IMR-90 (cell line): ENCODE measurements around the gene PARL.

Experiments
- BHLHE40 ChIP-seq: fragments of 150-350 bp; IDR thresholded peaks from 2 replicates; pipeline ENCODE4 v1.6.1; 2016; ENCODE audit warnings: mild to moderate bottlenecking, low read depth, low read length
- CEBPB ChIP-seq: IDR thresholded peaks from 2 replicates; pipeline ENCODE4 v1.6.1; 2012; ENCODE audit warnings: low read depth, low read length, improper control_type of control experiment
- CHD1 ChIP-seq: IDR thresholded peaks from 2 replicates; pipeline ENCODE4 v1.6.1; 2012; ENCODE audit warnings: low read depth, low read length, improper control_type of control experiment
- CTCF ChIP-seq: conservative IDR thresholded peaks from 2 replicates; pipeline ENCODE4 v1.5.1; 2012; ENCODE audit warnings: mild to moderate bottlenecking, low read depth, low read length, improper control_type of control experiment
- MAFK ChIP-seq: IDR thresholded peaks from 2 replicates; pipeline ENCODE4 v1.6.1; 2012; ENCODE audit warnings: low read depth, low read length, improper control_type of control experiment
- MAZ ChIP-seq: IDR thresholded peaks from 2 replicates; pipeline ENCODE4 v1.6.1; 2012; ENCODE audit warnings: low read depth, mild to moderate bottlenecking, low read length, improper control_type of control experiment, moderate library complexity, borderline replicate concordance
- POLR2A ChIP-seq: IDR thresholded peaks from 2 replicates; pipeline ENCODE4 v1.6.1; 2012; ENCODE audit warnings: mild to moderate bottlenecking, low read depth, low read length
- RAD21 ChIP-seq: IDR thresholded peaks from 2 replicates; pipeline ENCODE4 v1.6.1; 2012; ENCODE audit warnings: low read length, improper control_type of control experiment
- RCOR1 ChIP-seq: IDR thresholded peaks from 2 replicates; pipeline ENCODE4 v1.6.1; 2012; ENCODE audit warnings: mild to moderate bottlenecking, low read length, improper control_type of control experiment; ENCODE audit not compliant: insufficient replicate concordance
- RFX5 ChIP-seq: IDR thresholded peaks from 2 replicates; pipeline ENCODE4 v1.8.0; 2012; ENCODE audit warnings: low read depth, mild to moderate bottlenecking, low read length, moderate library complexity
- SMC3 ChIP-seq: fragments of 150-350 bp; IDR thresholded peaks from 2 replicates; pipeline ENCODE4 v1.6.1; 2016; ENCODE audit warnings: low read depth, mild to moderate bottlenecking, antibody characterized with exemption, low read length, moderate library complexity
- TF ChIP-seq, protein P1 (sequence below): fragments of 150-350 bp; IDR thresholded peaks from 2 replicates; pipeline ENCODE4 v1.6.1; 2017; ENCODE audit warnings: mild to moderate bottlenecking, antibody characterized with exemption, low read length, low read depth
- TF ChIP-seq, protein P2 (sequence below): fragments of 150-350 bp; IDR thresholded peaks from 2 replicates; pipeline ENCODE4 v1.6.1; 2016; ENCODE audit warnings: low read depth, mild to moderate bottlenecking, low read length, moderate library complexity, borderline replicate concordance

GRCh38 chr3:183930086-183930485 is 45.4 kb upstream of the PARL start:
- TF ChIP-seq POLR2A (no peak), CTCF (no peak), MAZ (no peak), RCOR1 (no peak), RAD21 (no peak), CEBPB (no peak), RFX5 (no peak), MAFK (no peak), CHD1 (no peak), BHLHE40 (no peak), SMC3 (no peak)
- TF ChIP-seq, protein P1, sequence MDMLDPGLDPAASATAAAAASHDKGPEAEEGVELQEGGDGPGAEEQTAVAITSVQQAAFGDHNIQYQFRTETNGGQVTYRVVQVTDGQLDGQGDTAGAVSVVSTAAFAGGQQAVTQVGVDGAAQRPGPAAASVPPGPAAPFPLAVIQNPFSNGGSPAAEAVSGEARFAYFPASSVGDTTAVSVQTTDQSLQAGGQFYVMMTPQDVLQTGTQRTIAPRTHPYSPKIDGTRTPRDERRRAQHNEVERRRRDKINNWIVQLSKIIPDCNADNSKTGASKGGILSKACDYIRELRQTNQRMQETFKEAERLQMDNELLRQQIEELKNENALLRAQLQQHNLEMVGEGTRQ: no peak
- TF ChIP-seq, protein P2, sequence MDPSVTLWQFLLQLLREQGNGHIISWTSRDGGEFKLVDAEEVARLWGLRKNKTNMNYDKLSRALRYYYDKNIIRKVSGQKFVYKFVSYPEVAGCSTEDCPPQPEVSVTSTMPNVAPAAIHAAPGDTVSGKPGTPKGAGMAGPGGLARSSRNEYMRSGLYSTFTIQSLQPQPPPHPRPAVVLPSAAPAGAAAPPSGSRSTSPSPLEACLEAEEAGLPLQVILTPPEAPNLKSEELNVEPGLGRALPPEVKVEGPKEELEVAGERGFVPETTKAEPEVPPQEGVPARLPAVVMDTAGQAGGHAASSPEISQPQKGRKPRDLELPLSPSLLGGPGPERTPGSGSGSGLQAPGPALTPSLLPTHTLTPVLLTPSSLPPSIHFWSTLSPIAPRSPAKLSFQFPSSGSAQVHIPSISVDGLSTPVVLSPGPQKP: no peak
